GM19240 (cell line): ENCODE data around the gene TCF7.

Source experiments
- DNase-seq: peaks from one replicate; pipeline ENCODE4 v3.0.0; 2011; ENCODE audit warnings: low spot score; ENCODE audit not compliant: insufficient read length

The TCF7 gene

DNA sequence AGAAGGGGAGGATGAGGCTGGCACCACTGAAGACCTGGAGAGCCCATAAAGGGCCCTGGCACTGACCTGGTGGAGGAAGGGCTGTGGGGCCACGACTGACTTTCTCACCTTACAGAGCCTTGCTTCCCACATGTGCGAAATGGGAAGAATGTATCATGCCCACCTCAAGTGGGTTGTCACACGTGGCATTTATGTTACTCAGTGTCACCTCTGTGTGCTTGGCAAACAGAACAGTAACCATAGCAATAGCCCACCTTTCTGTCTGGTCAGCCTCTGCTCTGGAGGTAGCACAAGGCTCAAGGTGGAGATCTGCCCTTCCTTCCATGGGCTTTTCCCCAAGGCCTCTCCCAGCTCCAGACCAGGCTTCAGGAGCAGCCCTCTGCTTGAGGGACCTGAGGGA is 16.7 kb downstream of the TCF7 start:
- no peak for DNase-seq

GRCh38 chr5:134131578-134132350 is 17.3 kb downstream of the TCF7 start:
- no peak for DNase-seq

DNA sequence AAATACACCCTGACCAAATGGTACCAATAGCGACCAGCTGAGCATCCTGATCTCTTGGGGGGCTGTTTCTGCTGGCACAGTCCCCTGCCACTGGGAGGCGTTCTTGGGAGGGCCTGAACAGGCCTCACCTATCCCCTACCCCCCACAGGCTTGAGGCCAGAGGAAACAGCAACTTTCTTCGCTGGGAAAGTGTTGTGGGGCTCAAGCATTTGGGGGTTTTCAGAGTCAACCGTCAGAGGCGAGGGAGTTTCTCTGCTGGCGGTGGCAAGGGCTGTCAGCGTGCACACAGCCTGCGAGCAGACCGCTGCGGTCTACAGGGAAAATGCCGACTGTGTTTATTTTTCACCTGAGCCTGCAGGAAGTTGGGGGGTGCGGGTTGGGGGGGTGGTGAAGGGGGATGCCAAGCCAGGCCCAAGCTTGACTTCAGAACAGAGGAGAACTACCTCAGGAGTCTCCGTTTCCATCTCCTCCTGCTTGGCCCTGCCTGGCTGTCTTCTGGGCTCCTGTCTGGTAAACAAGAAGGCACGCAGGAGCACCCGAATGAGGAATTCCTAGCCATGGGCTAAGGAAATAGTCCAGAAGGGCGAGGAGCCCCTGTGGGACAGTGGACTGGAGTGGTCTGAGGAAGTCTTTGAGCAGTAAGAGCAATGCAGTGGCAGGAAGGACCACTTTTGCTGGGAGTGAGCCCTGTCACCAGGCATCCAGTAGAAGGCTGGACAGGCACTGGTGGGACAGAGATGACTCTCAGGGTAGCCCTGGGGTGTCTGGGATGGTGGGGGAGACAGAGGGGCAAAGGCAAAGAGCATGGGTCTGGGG is 18.1 kb downstream of the TCF7 start:
- no peak for DNase-seq

DNA sequence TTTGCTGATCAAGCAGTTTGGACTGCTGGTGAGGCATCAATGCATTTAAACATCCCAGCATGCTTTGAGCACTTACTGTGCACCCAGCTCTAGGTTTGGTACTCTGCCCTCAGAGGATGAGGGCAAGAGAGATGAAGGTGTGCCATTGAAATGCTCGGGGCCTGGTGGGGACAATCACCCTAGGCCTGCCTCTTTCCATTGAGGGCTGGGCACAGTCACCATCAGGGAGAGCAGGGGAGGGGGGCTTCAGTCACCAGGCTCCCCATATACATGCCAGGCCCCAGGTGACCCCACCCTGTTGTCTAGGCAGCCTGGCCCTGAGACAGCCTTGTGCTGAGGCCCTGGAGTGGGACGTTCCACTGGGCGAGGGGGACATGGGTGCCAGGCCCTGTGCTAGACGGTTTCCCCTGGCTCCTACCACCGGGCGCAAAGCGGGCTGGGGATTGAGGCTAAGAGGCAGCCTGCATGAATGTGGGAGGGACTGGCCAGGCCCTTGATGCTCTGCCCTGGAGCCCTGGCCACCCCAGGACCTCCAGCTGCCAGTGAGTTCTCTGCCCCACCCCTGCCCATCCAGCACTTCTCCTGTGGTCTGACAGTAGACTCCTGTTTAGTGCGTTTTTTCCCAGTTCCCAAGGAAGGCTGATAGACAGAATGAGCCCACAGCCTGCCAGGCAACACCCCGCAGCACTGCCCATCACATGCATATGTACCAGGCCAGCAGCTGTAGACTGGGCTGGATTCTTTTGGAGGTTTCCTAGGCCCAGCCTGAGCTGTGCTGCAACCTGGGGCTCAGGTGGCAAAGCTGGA is 18.9 kb downstream of the TCF7 start:
- no peak for DNase-seq

DNA sequence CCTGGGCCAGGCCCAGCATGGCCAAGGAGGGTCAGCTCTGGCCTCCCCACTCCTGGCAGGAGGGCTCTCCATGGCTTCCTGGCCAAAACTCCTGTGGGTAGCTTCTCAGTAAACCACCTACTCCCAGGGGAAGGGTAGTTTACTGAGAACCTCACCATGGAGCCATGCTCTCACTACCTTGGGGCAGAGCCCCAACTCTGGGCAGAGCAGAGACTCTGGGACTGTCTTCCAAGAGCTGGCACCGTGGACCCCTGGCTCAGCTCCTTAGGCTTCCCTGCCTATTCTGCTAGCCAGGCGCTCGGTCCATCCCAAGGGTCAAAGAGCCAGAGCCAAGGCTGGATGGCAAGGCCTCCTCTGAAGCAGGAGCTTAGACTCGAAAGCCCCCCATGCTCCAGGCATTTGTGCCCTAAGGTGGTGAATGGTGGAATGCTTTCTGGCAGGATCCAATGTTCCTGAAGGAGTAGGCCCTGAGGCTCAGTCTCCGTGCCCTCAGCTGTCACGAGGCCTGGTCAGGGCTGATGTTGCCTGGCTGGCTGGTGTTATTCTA is 19.6 kb downstream of the TCF7 start:
- DNase-seq, result no peak

GRCh38 chr5:134135091-134135655 is 20.7 kb downstream of the TCF7 start:
- no peak for DNase-seq

DNA sequence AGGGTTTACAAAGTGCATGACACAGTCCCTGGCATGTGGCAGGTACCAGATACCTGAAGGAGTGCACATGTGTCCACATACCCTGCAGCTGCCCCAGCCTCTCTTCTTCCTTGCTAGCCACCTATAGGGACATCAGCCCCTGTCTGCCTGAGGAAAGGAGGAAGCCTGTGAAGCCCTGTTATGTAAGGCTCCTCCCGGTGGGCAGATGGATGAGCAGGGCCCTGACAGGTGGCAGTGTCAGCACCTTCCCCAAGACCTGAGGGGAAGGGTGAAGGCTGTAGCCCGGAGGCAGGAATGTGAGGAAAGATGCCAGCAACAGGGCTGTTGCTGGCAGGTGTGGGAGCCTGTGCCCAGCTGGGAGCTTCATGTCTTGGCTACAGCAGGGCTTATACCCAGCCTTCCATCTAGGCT is 21.7 kb downstream of the TCF7 start:
- no peak for DNase-seq

DNA sequence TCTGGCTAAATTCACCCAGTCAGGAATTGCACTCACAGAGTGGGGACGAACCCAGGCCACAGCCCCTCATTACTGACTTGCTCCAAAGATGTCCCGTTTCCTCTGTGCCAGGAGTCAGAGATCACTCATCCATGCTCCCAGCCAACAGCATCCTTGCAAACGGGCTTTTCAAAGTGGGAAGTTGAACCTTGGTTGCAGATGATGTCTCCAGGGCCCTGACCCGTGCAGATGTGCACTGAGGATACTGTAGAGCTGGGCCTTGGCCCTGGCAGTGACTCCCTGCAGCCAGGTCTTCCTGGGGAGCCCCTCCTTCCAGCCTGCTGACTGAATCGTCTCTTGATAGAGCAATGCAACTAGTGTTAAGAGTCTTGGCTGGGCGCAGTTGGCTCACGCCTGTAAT is 22.3 kb downstream of the TCF7 start:
- DNase-seq, result no peak

DNA sequence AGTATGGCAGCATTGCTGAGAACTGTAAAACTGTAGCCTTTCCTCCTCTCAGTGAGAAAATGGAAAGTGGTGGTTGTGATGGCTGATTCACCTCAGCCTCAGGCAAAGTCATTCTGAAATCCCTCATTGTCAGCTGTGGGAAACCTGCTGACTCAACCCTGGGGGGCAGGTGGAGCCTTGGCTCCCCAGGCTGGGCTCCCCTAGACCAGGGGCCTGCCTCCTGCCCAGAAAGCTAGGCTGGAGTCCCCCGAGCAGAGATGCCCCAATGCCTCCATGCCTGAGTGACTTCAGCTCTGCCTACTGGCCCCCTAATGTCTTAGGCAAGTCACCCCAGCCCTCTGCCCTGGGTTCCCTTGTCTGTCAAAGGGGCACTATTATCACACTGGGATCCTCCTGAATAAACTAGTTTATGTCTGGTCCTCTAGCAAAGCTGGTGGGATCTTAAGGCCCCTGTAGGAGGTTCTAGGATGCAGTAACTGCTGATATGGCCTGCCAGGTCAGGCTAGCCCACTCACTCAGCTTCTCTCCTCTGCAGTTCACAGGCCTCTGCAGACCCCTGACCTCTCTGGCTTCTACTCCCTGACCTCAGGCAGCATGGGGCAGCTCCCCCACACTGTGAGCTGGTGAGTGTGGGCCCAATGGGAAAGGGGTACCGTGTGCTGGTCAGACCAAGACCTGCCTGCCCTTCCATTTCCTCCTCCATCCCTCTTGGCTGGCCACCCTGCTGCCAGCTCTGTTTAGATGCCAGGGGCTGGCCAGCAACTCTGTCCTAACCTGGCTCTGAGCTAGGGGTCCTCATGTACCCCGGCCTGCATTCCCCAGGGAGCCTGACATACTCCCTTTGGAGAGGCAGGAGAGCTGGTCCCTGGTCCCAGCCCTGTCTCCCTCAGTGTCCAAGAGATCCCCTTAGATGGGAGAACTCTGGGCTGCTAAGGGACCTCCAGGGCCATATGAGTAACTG is 24.2 kb downstream of the TCF7 start:
- DNase-seq, result no peak

- DNase-seq, result no peak
Observed at GRCh38 chr5:134139377-134139851, 24.9 kb downstream of the TCF7 start.

- no peak for DNase-seq
Observed at GRCh38 chr5:134139891-134140469, 25.5 kb downstream of the TCF7 start.

DNA sequence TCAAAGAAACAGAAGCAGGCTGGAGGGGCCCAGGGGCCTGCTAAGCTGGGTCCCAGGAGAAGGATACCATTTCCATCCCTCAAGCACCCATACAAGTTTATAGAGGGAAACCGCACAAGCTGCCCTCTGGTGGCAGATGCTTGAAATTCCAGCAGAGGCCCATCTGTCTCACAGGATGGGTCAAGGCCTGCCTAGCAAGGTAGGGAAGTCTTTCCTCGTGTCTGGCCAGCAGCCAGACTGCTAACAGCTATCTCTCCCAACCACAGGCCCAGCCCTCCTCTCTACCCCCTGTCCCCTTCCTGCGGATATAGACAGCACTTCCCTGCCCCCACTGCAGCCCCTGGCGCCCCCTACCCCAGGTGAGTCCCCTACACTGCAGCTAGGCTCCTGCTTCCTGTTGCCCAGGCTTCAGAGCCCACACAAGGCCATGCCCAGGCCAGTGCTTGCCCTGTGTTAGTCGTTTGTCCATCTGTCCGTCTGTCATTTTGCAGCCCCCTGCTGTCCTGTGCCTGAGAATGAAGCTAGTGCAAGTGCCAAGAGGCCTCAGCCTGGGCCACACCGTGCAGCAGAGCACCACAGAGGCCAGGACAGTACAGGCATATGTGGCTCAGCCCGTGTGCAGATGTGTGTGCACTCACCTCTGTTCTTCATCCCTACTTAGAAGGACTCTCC is 26.2 kb downstream of the TCF7 start:
- DNase-seq, result no peak

DNA sequence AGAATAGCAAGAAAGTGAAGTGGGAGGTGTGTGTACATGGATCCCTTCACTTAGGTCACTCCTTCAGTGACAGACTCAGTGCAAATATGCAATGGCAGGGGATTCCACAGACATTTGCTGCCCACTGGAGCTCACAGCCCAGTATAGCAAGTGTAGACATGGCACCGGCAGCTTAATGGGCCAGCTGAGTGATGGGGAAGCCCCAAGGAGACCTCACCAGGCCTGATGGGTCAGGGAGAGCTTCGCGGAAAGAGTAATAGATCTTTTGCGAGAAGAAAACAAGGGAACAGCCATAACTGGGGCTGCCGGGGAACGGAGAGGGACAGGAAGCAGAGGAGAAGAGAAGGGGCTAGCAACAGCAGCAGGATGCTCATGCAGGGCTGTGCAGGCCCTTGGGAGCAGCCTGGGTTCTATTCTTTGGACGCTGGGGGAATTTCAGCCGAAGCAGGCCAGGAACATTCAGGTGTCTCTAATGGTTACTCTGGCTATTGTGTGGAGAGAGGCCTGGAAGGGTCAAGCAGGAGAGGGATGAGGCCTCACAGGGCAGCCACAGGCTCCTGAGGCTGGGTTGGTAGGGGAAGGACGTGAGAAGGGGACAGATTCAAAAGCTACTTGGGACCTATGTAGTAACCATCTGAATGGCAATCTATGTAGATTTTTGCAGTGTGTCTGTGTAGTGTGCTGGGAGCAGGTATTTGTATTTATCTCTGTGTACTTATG is 27.0 kb downstream of the TCF7 start:
- no peak for DNase-seq

DNA sequence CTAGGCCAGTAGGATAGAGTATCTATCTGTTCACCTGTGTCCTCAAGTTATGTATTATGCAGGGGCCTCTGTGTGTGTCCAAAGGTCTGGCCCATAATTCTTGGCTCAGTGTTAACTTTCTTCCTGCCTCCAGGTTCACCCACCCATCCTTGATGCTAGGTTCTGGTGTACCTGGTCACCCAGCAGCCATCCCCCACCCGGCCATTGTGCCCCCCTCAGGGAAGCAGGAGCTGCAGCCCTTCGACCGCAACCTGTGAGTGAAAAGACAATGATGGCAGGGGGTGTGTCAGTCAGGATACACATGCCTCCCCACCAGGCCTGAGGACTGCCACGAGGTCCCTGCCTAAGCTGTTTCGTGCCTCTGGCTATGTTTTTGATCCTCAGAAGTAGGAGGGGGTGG is 27.6 kb downstream of the TCF7 start:
- no peak for DNase-seq

GRCh38 chr5:134142806-134143205 is 28.3 kb downstream of the TCF7 start:
- no peak for DNase-seq

DNA sequence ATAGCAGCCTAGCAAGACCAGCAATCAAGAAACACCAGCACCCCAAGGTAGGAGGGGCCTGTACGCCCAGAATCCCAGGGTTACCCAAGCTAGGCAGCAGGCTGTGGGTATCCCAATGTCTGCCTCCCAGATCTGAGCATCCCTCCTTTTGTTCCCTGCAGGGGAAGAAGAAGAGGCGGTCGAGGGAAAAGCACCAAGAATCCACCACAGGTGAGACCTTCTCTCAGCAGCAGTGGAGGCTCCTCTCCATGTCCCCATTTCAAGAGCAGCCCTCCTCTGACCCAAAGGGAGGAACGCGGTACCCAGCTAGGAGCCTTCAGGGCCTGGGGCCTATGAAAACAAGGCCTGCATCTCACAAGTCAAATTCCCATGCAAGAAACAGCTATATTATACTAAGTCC is 28.9 kb downstream of the TCF7 start:
- DNase-seq, result no peak

DNA sequence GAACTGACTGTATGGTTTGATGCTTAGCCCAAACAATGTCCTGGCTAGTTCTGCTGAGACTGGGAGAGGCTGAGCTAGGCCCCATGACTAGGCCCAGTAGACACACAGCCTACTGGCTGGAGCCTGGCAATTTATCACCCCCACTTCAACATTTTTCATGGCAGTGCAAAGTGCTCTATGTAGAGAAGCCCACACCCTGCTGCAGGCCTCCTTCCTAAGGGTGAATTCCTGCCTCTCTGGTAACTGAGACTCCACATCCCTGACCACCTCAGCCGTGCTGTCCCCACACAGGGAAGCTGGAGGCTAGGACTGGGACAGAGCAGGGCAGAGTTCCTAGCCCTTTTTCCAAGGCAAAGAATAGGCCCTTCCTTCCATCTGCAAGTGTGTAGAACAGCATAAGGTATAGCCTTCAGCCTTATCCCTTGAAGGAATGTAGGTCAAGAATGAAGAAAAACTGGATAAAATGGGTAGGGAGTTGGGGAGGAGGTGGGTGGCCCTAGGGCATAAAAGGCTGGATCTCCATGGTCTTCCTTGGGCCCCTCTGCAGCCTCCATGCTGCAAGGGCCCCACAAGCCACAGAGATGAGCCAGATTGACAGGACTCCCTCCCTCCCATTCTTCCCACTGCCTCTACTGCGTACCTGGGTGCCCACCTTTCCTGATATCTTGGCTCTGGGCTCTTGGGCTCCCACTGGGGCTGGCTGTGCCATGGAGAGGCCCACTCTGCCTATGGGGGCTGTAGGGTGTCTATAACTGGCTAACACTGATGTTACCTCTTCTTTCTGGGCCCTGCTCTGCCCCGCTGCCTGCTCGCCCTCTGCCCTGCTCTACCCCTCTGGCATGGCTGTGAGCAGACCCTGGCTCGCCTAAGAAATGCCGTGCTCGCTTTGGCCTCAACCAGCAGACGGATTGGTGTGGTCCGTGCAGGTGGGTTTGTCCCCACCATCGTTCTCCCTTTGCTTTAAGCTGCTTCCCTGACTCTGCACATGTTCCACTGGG is 29.8 kb downstream of the TCF7 start:
- DNase-seq, result no peak
